Ovary (tissue), 9 donors: ENCODE data around the gene GSTO2. TPM values are rescaled to one million over a fixed set of nuclear protein-coding genes. Genes with fewer than 3 reads are reported as not detected.

Source experiments
- DNase-seq, 5 donors: peaks; one replicate each; pipeline ENCODE4 v3.0.0-alpha.2; 2019 to 2020
- H3K27ac ChIP-seq, 2 donors: fragments of 200-600 bp; one replicate each; pipeline versions ENCODE4 v1.5.1 to v1.8.0; 2019 to 2022
- H3K27me3 ChIP-seq: fragments of 200-600 bp; one replicate; pipeline ENCODE4 v1.8.0; 2022
- H3K36me3 ChIP-seq: fragments of 200-600 bp; sonication (generic); one replicate; pipeline ENCODE4 v1.5.1; 2019
- H3K4me1 ChIP-seq: one replicate; pipeline ENCODE4 v1.8.1; 2013; ENCODE audit warnings: mild to moderate bottlenecking, moderate library complexity; ENCODE audit not compliant: insufficient read depth
- H3K4me3 ChIP-seq: fragments of 200-600 bp; sonication (generic); one replicate; pipeline ENCODE4 v1.5.1; 2017
- H3K9me3 ChIP-seq, 2 donors: fragments of 200-600 bp in 1 of 2; sonication (generic) in 1 of 2; one replicate each; pipeline versions ENCODE4 v1.5.1 to v1.8.1; 2013 to 2019; ENCODE audit warnings: mild to moderate bottlenecking in 1 of 2, moderate library complexity in 1 of 2
- CTCF ChIP-seq, 3 donors: fragments of 450-650 bp in 2 of 3; fragments of 200-600 bp in 1 of 3; IDR thresholded peaks; one replicate each; pipeline versions ENCODE4 v1.5.1 to v1.8.0; 2016 to 2022; ENCODE audit warnings: antibody characterized with exemption in 3 of 3, mild to moderate bottlenecking in 1 of 3
- EP300 ChIP-seq: sonication (generic); formaldehyde crosslinking; IDR thresholded peaks from one replicate; pipeline ENCODE4 v1.6.1; 2017; ENCODE audit warnings: antibody characterized with exemption
- POLR2A ChIP-seq: fragments of 450-650 bp; IDR thresholded peaks from one replicate; pipeline ENCODE4 v1.6.1; 2017; ENCODE audit warnings: antibody characterized with exemption, mild to moderate bottlenecking, moderate library complexity
- WGBS, 3 donors: extraction: QIAGEN DNeasy Blood & Tissue Kit in 1 of 3; methylation state at CpG; one replicate each; pipeline versions ENCODE4 v1.1.5 to v1.1.7; 2013 to 2017; 5-methylcytosine and 5-hydroxymethylcytosine counted together
- intact Hi-C, 4 donors: fragments of 100-400 bp; cut with DNase I; formaldehyde crosslinking; loops; one replicate each; pipeline versions ENCODE4 v1.11.0 to v1.15.1; 2022 to 2023
- polyA plus RNA-seq, 2 donors: library from polyadenylated mRNA; stranded (reverse); fragments of 200-250 nt in 1 of 2; fragments of 350-450 nt in 1 of 2; fragmentation: Illumina TruSeq in 1 of 2; extraction: RNeasy Lipid Tissue Mini Kit (QIAGEN cat#74804) in 1 of 2; gene quantifications; one replicate each; pipeline ENCODE4 v1.2.3, GENCODE V29; 2013 to 2014
- total RNA-seq, 7 donors: library from RNA; depleted of rRNA in 2 of 7; stranded (reverse); fragments of >200 nt in 2 of 7; fragmentation: NEBNext Ultra II Directional in 3 of 7; extraction: Animal tissue kit (Norgen Biotek cat#: 25700) in 3 of 7; gene quantifications; one replicate each; pipeline versions ENCODE4 v1.1.0 to v1.2.4, GENCODE V29; 2016 to 2023
- donor health status: DM: no; HTN: no; CAD: no; lungs with moderate emphysema.
- donor health status: DM: no; HTN: no; CAD: no.
- donor health status: Bipolar disorder and iron deficiency.
- donor health status: DM: yes; HTN: yes; CAD: no.
- donor health status: DM: no; HTN: no; CAD: no.
- donor health status: DM: yes; HTN: yes; CAD: no.

Gene GSTO2
- total and polyA plus RNA-seq, 9 donors, result 3.7 to 19.0 (median 12.3) TPM

DNA sequence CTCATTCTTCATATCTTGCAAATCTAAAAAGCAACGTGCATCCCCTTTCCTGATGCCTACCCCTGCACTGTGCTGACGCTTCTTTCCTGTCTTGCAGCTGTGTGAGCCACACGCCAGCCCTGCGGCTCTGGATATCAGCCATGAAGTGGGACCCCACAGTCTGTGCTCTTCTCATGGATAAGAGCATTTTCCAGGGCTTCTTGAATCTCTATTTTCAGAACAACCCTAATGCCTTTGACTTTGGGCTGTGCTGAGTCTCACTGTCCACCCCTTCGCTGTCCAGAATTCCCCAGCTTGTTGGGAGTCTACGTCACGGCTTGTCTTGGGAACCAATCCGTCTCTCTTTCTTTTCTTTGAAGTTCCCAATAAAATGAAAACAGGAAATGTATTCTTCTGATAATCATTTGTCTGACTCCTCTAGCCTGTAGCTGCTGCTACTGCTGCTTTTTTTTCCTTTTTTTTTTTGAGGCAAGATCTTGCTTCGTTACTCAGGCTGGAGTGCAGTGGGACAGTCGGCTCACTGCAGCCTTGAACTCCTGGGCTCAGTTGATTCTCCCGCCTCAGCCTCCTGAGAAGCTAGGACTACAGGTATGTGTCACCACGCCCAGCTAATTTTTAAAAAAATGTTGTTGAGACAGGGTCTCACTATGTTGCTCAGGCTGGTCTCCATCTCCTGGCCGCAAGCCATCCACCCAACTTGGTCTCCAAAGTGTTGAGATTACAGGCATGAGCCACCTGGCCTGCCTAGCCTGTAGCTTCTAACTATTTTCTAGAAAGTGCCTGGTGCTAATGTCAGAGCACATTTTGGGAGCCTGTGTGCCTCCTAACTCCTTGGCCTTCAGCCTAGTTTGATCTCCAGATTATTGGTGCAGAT is 30.3 kb downstream of the GSTO2 start:
- intact Hi-C loops, result loop anchor here in 1 of 4 donors (5.0 kb wide), 1 partner anchor 43 kb away; no protein-coding TSS in a partner anchor
- Histone ChIP-seq H3K27me3 (no peaks in the 10 kb centered on the region), H3K9me3 (no peaks in the 10 kb centered on the region), H3K4me1 (peaks cover 19% of the 10 kb centered on the region), H3K27ac (peak overlapping the region; percentile 87 to 95), H3K36me3 (no peaks in the 10 kb centered on the region), H3K4me3 (no peak overlapping the region)
- 6 to 15% (median 8%) methylated on average over 13 of the region's 13 CpGs for WGBS, 3 donors
- DNase-seq, result peak; percentile 62 to 70 (median 68)
- no peak for TF ChIP-seq POLR2A
- no peak for TF ChIP-seq EP300
- TF ChIP-seq CTCF (IDR thresholded peaks at IDR 0.05), result no peak

DNA sequence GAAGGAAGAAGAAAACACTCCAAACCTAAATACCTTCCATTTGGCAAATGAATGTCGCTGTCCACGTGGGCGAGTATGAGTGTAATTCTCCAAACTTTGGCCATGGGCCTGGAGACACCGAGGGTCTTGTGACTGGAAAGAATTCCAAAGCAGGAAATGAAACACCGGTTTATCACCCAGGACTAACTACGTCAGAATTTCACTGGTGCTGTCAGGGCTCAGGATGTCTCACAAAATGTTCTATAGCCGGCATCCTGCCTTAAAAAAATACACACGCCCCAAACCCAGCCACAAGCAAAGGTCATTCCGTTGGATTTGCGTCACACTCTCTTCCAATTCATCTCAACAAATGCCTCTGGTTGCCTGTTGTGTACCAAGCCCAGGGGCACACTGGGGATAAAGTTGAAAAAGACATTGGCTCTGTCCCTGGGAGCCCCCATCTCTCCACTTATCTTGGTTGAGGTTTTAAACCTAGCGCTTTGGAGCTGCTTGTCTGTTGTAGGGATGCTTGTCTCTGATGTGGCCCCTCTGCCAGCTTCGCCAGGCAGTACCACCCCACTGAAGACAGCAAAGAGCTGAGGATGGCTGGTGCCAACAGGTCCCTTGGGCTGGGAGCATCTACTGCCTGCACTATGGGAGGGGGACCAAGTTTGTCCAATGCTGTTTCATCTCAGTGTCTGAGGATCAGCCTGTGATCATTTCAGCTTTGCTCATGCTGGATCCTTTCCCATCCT is 31.2 kb downstream of the GSTO2 start:
- H3K4me1 ChIP-seq, result peaks cover 22% of the 10 kb centered on the region
- H3K9me3 ChIP-seq, result no peaks in the 10 kb centered on the region
- H3K4me3 ChIP-seq, result no peak overlapping the region
- no peaks in the 10 kb centered on the region for H3K36me3 ChIP-seq
- peak; percentile 92 for TF ChIP-seq EP300
- TF ChIP-seq CTCF (IDR thresholded peaks at IDR 0.05), result no peak
- H3K27ac ChIP-seq, result peak overlapping the region; percentile 87 to 95
- intact Hi-C loops, result loop anchor here in 2 of 4 donors (5.0 kb wide), 1 partner anchor 37 kb away; the partner anchor contains the start of gene ITPRIP (in 2 of the 2)
- DNase-seq, result peak; percentile 78 to 90 (median 83)
- no peaks in the 10 kb centered on the region for H3K27me3 ChIP-seq
- 13 to 23% (median 19%) methylated on average over 12 of the region's 12 CpGs for WGBS, 3 donors

DNA sequence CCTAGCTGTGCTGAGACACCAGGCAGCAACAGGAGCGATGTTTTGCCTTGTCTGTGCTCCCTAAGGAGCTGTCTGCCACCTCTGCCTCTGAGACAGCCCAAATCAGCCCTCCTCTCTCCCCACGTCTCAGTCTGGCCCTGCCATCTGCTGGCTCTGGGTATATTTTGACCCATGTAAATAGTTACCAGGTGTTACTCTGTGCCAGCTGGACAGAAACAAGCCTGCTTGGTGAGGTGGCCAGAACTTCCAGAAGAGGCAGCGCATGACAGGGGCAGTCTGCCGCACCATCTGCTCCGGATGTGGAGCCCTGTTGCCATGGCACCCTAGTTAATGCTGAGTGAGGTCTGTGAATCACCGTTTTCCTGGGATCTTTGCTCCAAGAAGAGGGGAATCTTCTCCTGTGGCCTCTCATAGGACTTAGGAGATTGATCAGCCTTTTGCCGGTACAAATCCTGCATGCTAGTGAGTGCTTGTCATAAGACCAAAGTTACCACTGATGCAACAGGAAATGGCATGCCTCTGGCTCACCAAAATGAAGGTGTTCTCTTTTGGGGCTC is 31.8 kb downstream of the GSTO2 start:
- no peaks in the 10 kb centered on the region for H3K27me3 ChIP-seq
- H3K27ac ChIP-seq, result peak overlapping the region; percentile 87 to 95
- TF ChIP-seq EP300, result no peak
- no peak for TF ChIP-seq CTCF (IDR thresholded peaks at IDR 0.05)
- TF ChIP-seq POLR2A, result no peak
- WGBS, 3 donors, result 17 to 28% (median 21%) methylated on average over 7 of the region's 7 CpGs
- H3K36me3 ChIP-seq, result no peaks in the 10 kb centered on the region
- no peak overlapping the region for H3K4me3 ChIP-seq
- intact Hi-C loops, result loop anchor here in 2 of 4 donors (5.0 kb wide), 1 partner anchor 36 kb away; the partner anchor contains the start of gene ITPRIP (in 2 of the 2)
- DNase-seq, result peak; percentile 59 to 72 (median 66)
- H3K4me1 ChIP-seq, result peaks cover 24% of the 10 kb centered on the region
- H3K9me3 ChIP-seq, result no peaks in the 10 kb centered on the region
